ENCODE results near the gene MMP2. TPM values are rescaled to one million over a fixed set of nuclear protein-coding genes. Genes with fewer than 3 reads are reported as not detected.

Gene MMP2
- total RNA-seq, 1 experiment from 2014 or later: 1.5 TPM

GRCh38 chr16:55469821-55470532 is 9.0 kb upstream of the MMP2 start:
- Histone ChIP-seq H3K36me3 (ENCODE audit: control insufficient read depth in 1 of 2, insufficient read depth in 2 of 2, low read length in 2 of 2) (no peaks in the 10 kb centered on the region), H3K27ac (ENCODE audit: low read depth, low read length) (peak overlapping the region; percentile 53; the same call in 1 of the 2 replicates), H2AFZ (ENCODE audit: low read depth, low read length, poor library complexity, severe bottlenecking) (no peak overlapping the region), H3K27me3 (ENCODE audit: insufficient read depth, low read length) (no peaks in the 10 kb centered on the region), H3K9ac (ENCODE audit: low read length) (no peak overlapping the region), H3K9me3 (ENCODE audit: control insufficient read depth in 1 of 2, insufficient read depth in 1 of 2, low read depth in 1 of 2, low read length in 2 of 2) (no peaks in the 10 kb centered on the region), H3K4me3 (replicated peaks in 1 of 2; ENCODE audit: low read depth in 1 of 2, low read length in 2 of 2) (no peak overlapping the region), H3K4me2 (ENCODE audit: low read length) (0 out of 2 replicates have a peak overlapping the region, but pooled peaks have one; percentile 60), H3K79me2 (ENCODE audit: insufficient read depth, low read length) (no peaks in the 10 kb centered on the region), H4K20me1 (ENCODE audit: insufficient read depth) (no peaks in the 10 kb centered on the region), H3K4me1 (ENCODE audit: control insufficient read depth in 1 of 2, insufficient read depth in 2 of 2, low read length in 2 of 2) (peaks cover 18 to 29% of the 10 kb centered on the region in 2 experiments), H3K9me2 (ENCODE audit: insufficient read depth) (no peaks in the 10 kb centered on the region)
- ATAC-seq (no peak), DNase-seq (ENCODE audit: low read depth, low spot score) (no peak)
- ChIA-PET CTCF (interaction anchor here (0.9 to 2.2 kb wide), 5 partner anchors 25 to 231 kb away, joined by 3 to 5 read pairs (median 4); no protein-coding TSS in a partner anchor), RAD21 (ENCODE audit: low non-redundant PET in 1 of 2, low total read pairs in 2 of 2, uncharacterized antibody in 2 of 2, unreplicated experiment in 2 of 2) (no interaction called here), POLR2A (no interaction called here)
- TF ChIP-seq FOSL1 (IDR thresholded peaks at IDR 0.05; ENCODE audit: low read depth) (no peak), ATF3 (IDR thresholded peaks at IDR 0.05) (no peak), EZH2phosphoT487 (IDR thresholded peaks at IDR 0.05; ENCODE audit: borderline replicate concordance) (no peak), MAX (IDR thresholded peaks at IDR 0.05) (no peak), EGR1 (IDR thresholded peaks at IDR 0.05; ENCODE audit: low read depth) (no peak), ELF1 (IDR thresholded peaks at IDR 0.05; ENCODE audit: borderline replicate concordance, low read depth) (no peak), CBX3 (IDR thresholded peaks at IDR 0.05; ENCODE audit: low read depth) (no peak), SRF (IDR thresholded peaks at IDR 0.05; ENCODE audit: low read depth) (no peak), POLR2AphosphoS5 (IDR thresholded peaks at IDR 0.05; ENCODE audit: low read depth, low read length) (no peak)
- TF ChIP-seq, protein P1, sequence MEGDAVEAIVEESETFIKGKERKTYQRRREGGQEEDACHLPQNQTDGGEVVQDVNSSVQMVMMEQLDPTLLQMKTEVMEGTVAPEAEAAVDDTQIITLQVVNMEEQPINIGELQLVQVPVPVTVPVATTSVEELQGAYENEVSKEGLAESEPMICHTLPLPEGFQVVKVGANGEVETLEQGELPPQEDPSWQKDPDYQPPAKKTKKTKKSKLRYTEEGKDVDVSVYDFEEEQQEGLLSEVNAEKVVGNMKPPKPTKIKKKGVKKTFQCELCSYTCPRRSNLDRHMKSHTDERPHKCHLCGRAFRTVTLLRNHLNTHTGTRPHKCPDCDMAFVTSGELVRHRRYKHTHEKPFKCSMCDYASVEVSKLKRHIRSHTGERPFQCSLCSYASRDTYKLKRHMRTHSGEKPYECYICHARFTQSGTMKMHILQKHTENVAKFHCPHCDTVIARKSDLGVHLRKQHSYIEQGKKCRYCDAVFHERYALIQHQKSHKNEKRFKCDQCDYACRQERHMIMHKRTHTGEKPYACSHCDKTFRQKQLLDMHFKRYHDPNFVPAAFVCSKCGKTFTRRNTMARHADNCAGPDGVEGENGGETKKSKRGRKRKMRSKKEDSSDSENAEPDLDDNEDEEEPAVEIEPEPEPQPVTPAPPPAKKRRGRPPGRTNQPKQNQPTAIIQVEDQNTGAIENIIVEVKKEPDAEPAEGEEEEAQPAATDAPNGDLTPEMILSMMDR (IDR thresholded peaks at IDR 0.05 in 2 of 3, conservative IDR thresholded peaks at IDR 0.05 in 1 of 3; ENCODE audit: borderline replicate concordance in 1 of 3, insufficient read depth in 1 of 3, low read depth in 2 of 3, low read length in 2 of 3): no peak
- no TSS peak for BruUV-seq (replicated peaks)
- intact Hi-C loops (cut with micrococcal nuclease): loop anchor here (5.0 to 10.0 kb wide), 3 partner anchors 37 to 1915 kb away; partner anchors contain the start of gene LPCAT2
